H1 (cell line): ENCODE data around the gene SCARB2. TPM values are rescaled to one million over a fixed set of nuclear protein-coding genes. Genes with fewer than 3 reads are reported as not detected.

ENCODE experiments used
- CTCF ChIA-PET: fragments of 300-600 bp; sonication (Branson Sonifier 250); formaldehyde crosslinking; loops from one replicate; lab custom pipeline; 2021; ENCODE audit not compliant: partially characterized antibody; lab: Charles Lee
- POLR2A ChIA-PET: fragments of 300-600 bp; sonication (Branson Sonifier 250); formaldehyde crosslinking; loops from one replicate; lab custom pipeline; 2021; ENCODE audit warnings: inconsistent platforms; ENCODE audit not compliant: partially characterized antibody; lab: Charles Lee
- DNase-seq, 2 experiments: peaks; one replicate each; pipeline versions ENCODE4 v3.0.0 to v3.0.0-alpha.2; 2010 to 2022; ENCODE audit warnings: low spot score in 2 of 2, low read depth in 1 of 2, mixed read lengths in 1 of 2
- FAIRE-seq: peaks from 2 replicates; lab custom pipeline; 2011; peaks lifted over from hg19 to GRCh38; lab: Jason Lieb, UNC
- H2AFZ ChIP-seq: 2 replicates; pipeline ENCODE4 v1.8.1; 2012; ENCODE audit warnings: low read length, inconsistent platforms
- H2AK5ac ChIP-seq: 2 replicates; pipeline ENCODE4 v1.6.1; 2013; ENCODE audit warnings: low read depth, low read length
- H2BK120ac ChIP-seq: replicated peaks from 2 replicates; pipeline ENCODE3; 2013; ENCODE audit warnings: low read depth, low read length, inconsistent platforms
- H2BK12ac ChIP-seq: 2 replicates; pipeline ENCODE4 v1.6.1; 2013; ENCODE audit warnings: low read depth, low read length
- H2BK15ac ChIP-seq: 2 replicates; pipeline ENCODE4 v1.6.1; 2013; ENCODE audit warnings: low read length
- H2BK20ac ChIP-seq: 2 replicates; pipeline ENCODE4 v1.6.1; 2013; ENCODE audit warnings: low read length
- H2BK5ac ChIP-seq: 2 replicates; pipeline ENCODE4 v1.6.1; 2013; ENCODE audit warnings: low read depth, low read length
- H3K14ac ChIP-seq: 2 replicates; pipeline ENCODE4 v1.6.1; 2013; ENCODE audit warnings: inconsistent platforms; ENCODE audit not compliant: insufficient read length
- H3K18ac ChIP-seq: 2 replicates; pipeline ENCODE4 v1.6.1; 2013; ENCODE audit warnings: low read length; ENCODE audit errors: extremely low read depth
- H3K23ac ChIP-seq: 2 replicates; pipeline ENCODE4 v1.6.1; 2013; ENCODE audit warnings: inconsistent platforms; ENCODE audit not compliant: insufficient read length
- H3K23me2 ChIP-seq: 2 replicates; pipeline ENCODE4 v1.6.1; 2013; ENCODE audit warnings: low read depth, low read length
- H3K27ac ChIP-seq: 2 replicates; pipeline ENCODE4 v1.6.1; 2011; ENCODE audit warnings: low read depth, low read length, inconsistent platforms
- H3K27me3 ChIP-seq, 4 experiments: replicated peaks in 1 of 4; 1 replicate in 1 of 4; 2 replicates in 3 of 4; pipeline versions ENCODE4 v1.6.1 to v1.8.1; 2011 to 2013; ENCODE audit warnings: low read length in 3 of 4, mild to moderate bottlenecking in 3 of 4, inconsistent platforms in 2 of 4, mixed read lengths in 2 of 4, moderate library complexity in 1 of 4; ENCODE audit not compliant: control insufficient read depth in 3 of 4, insufficient read depth in 3 of 4; ENCODE audit errors: extremely low read depth in 1 of 4
- H3K36me3 ChIP-seq, 4 experiments: 2 replicates each; pipeline versions ENCODE4 v1.6.1 to v1.8.1; 2011 to 2013; ENCODE audit warnings: mild to moderate bottlenecking in 4 of 4, low read length in 3 of 4, moderate library complexity in 2 of 4, control low read depth in 1 of 4, inconsistent platforms in 1 of 4; ENCODE audit not compliant: insufficient read depth in 4 of 4, control insufficient read depth in 2 of 4
- H3K4ac ChIP-seq: replicated peaks from 2 replicates; pipeline ENCODE3; 2013; ENCODE audit warnings: low read length, low read depth, mixed read lengths, inconsistent platforms; ENCODE audit not compliant: insufficient read length
- H3K4me1 ChIP-seq, 4 experiments: replicated peaks in 1 of 4; 1 replicate in 1 of 4; 2 replicates in 3 of 4; pipeline versions ENCODE4 v1.6.1 to v1.8.1; 2011 to 2013; ENCODE audit warnings: low read length in 3 of 4, inconsistent platforms in 2 of 4, mixed read lengths in 1 of 4; ENCODE audit not compliant: insufficient read depth in 4 of 4, control insufficient read depth in 3 of 4
- H3K4me2 ChIP-seq, 2 experiments: 2 replicates each; pipeline versions ENCODE4 v1.6.1 to v1.8.1; 2011 to 2013; ENCODE audit warnings: low read depth in 2 of 2, low read length in 2 of 2, control low read depth in 1 of 2, inconsistent platforms in 1 of 2, mild to moderate bottlenecking in 1 of 2; ENCODE audit not compliant: insufficient read depth in 1 of 2
- H3K4me3 ChIP-seq, 4 experiments: fragments of 200-600, 300-600 bp in 1 of 4; sonication (generic), shearing (Covaris generic), sonication (Bioruptor Twin) in 1 of 4; 2 replicates each; pipeline versions ENCODE4 v1.5.1 to v1.8.1; 2011 to 2016; ENCODE audit warnings: low read length in 4 of 4, low read depth in 3 of 4, control low read depth in 2 of 4, inconsistent platforms in 2 of 4, mild to moderate bottlenecking in 2 of 4, mixed read lengths in 1 of 4, moderate library complexity in 1 of 4; ENCODE audit not compliant: insufficient read depth in 2 of 4; ENCODE audit errors: extremely low read depth in 1 of 4
- H3K56ac ChIP-seq: replicated peaks from 2 replicates; pipeline ENCODE3; 2013; ENCODE audit warnings: low read depth, mild to moderate bottlenecking, mixed read lengths, low read length, inconsistent platforms; ENCODE audit not compliant: insufficient read length
- H3K79me1 ChIP-seq: 2 replicates; pipeline ENCODE4 v1.6.1; 2013; ENCODE audit warnings: low read depth, low read length, control low read depth
- H3K79me2 ChIP-seq, 2 experiments: 2 replicates each; pipeline versions ENCODE4 v1.6.1 to v1.8.1; 2012 to 2013; ENCODE audit warnings: low read length in 2 of 2, mild to moderate bottlenecking in 2 of 2, inconsistent platforms in 1 of 2; ENCODE audit not compliant: insufficient read depth in 2 of 2, control insufficient read depth in 1 of 2
- H3K9ac ChIP-seq, 4 experiments: replicated peaks in 1 of 4; 1 replicate in 1 of 4; 2 replicates in 3 of 4; pipeline versions ENCODE4 v1.6.1 to v1.8.1; 2011 to 2013; ENCODE audit warnings: low read depth in 3 of 4, low read length in 3 of 4, control low read depth in 2 of 4, mild to moderate bottlenecking in 2 of 4, moderate library complexity in 2 of 4, inconsistent platforms in 1 of 4; ENCODE audit errors: extremely low read depth in 1 of 4
- H3K9me3 ChIP-seq, 2 experiments: 2 replicates each; pipeline versions ENCODE4 v1.6.1 to v1.8.1; 2012 to 2013; ENCODE audit warnings: mild to moderate bottlenecking in 2 of 2, moderate library complexity in 2 of 2, control low read depth in 1 of 2, inconsistent platforms in 1 of 2, low read depth in 1 of 2, low read length in 1 of 2, mixed read lengths in 1 of 2; ENCODE audit not compliant: insufficient read depth in 2 of 2
- H4K20me1 ChIP-seq, 2 experiments: replicated peaks in 1 of 2; 2 replicates each; pipeline versions ENCODE3 to v1.8.1; 2011 to 2013; ENCODE audit warnings: inconsistent platforms in 2 of 2, low read length in 2 of 2, mild to moderate bottlenecking in 1 of 2; ENCODE audit not compliant: insufficient read depth in 2 of 2, control insufficient read depth in 1 of 2
- H4K5ac ChIP-seq: 2 replicates; pipeline ENCODE4 v1.6.1; 2013; ENCODE audit warnings: low read length, low read depth, mixed read lengths, inconsistent platforms; ENCODE audit not compliant: insufficient read length
- H4K8ac ChIP-seq: 2 replicates; pipeline ENCODE4 v1.8.0; 2013; ENCODE audit warnings: mild to moderate bottlenecking, moderate library complexity, low read length, inconsistent platforms; ENCODE audit not compliant: insufficient read depth; ENCODE audit errors: extremely low read depth
- H4K91ac ChIP-seq: replicated peaks from 2 replicates; pipeline ENCODE3; 2013; ENCODE audit warnings: low read length, mixed read lengths, inconsistent platforms; ENCODE audit not compliant: insufficient read length
- HDAC2 ChIP-seq, 2 experiments: fragments of 300-600 bp in 1 of 2; sonication (generic) in 1 of 2; IDR thresholded peaks; 2 replicates each; pipeline ENCODE4 v1.6.1; 2011 to 2012; ENCODE audit warnings: low read depth in 2 of 2, low read length in 2 of 2, mild to moderate bottlenecking in 2 of 2, moderate library complexity in 2 of 2, borderline replicate concordance in 1 of 2, inconsistent platforms in 1 of 2
- HDAC6 ChIP-seq: IDR thresholded peaks from one replicate; pipeline ENCODE4 v1.7.1; 2012; ENCODE audit warnings: low read depth, mild to moderate bottlenecking, inconsistent platforms, low read length, moderate library complexity
- POLR2A ChIP-seq, 2 experiments: IDR thresholded peaks; 1 replicate in 1 of 2; 2 replicates in 1 of 2; pipeline ENCODE4 v1.6.1; 2011; ENCODE audit warnings: low read depth in 2 of 2, low read length in 2 of 2, mild to moderate bottlenecking in 2 of 2; ENCODE audit errors: control extremely low read depth in 1 of 2
- RXRA ChIP-seq: IDR thresholded peaks from 2 replicates; pipeline ENCODE4 v1.6.1; 2011; ENCODE audit warnings: low read depth, mild to moderate bottlenecking, low read length, moderate library complexity; ENCODE audit not compliant: insufficient read depth
- SIRT6 ChIP-seq: IDR thresholded peaks from one replicate; pipeline ENCODE4 v1.7.1; 2012; ENCODE audit warnings: low read length, inconsistent platforms
- ZNF274 ChIP-seq: IDR thresholded peaks from 2 replicates; pipeline ENCODE4 v1.7.0; 2012; ENCODE audit warnings: low read length, borderline replicate concordance; ENCODE audit errors: extremely low read depth
- WGBS, 2 experiments: shearing (Covaris generic) in 1 of 2; methylation state at CpG; one replicate each; pipeline versions ENCODE4 v1.1.6 to v1.1.7; 2013 to 2015; ENCODE audit warnings: low lambda C conversion rate in 2 of 2, mixed read lengths in 2 of 2, inconsistent platforms in 1 of 2, low coverage in 1 of 2, missing lambda C conversion rate in 1 of 2; ENCODE audit not compliant: insufficient replicate concordance in 2 of 2, insufficient coverage in 1 of 2, insufficient read length in 1 of 2; ENCODE audit errors: extremely low coverage in 1 of 2, missing lambda C conversion rate in 1 of 2; 5-methylcytosine and 5-hydroxymethylcytosine counted together
- polyA plus RNA-seq, 7 experiments: library from polyadenylated mRNA; depleted of rRNA in 3 of 7; stranded (reverse) in 5 of 7; unstranded in 2 of 7; fragments of >200 nt in 5 of 7; fragments of 200-250 nt in 2 of 7; gene quantifications; 1 replicate in 5 of 7; 2 replicates in 1 of 7; 4 replicates in 1 of 7; pipeline versions ENCODE4 v1.2.1 to v1.2.3, GENCODE V29; 2011 to 2013; ENCODE audit warnings: missing spikeins in 2 of 7, mixed read lengths in 2 of 7
- total RNA-seq: library from RNA; stranded (reverse); fragmentation: NEBNext Ultra II Directional; extraction: Animal tissue kit (Norgen Biotek cat#: 25700); gene quantifications from 2 replicates; pipeline ENCODE4 v1.2.1, GENCODE V29; 2021

Gene SCARB2
- total and polyA plus RNA-seq, 2 of the 8 experiments (the other 6 are each of a cell fraction or from before 2014, with no cell fraction given) = 18.5 to 35.7 TPM

DNA sequence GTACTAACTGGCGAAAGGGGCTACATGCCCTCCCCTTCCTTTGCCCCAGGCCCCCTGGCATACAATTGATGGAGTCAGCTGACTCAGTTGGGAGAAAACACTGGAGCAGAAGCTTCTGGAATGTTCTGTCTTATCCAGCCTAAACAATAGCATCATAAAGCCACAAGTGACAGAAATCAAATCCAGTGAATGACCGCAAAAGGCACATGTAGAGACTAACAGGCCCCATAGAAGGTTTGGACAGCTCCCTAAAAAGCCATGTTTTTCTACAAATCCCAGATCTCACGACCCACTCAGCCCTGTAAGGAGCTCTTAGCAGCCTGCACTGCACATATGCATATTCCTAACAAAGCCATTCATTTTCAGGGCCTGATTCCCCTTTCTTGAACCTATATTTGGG is 25.1 kb downstream of the SCARB2 start:
- Histone ChIP-seq H3K56ac (no peak overlapping the region), H4K91ac (no peak overlapping the region), H3K79me1 (peaks cover 7% of the 10 kb centered on the region; the same call in 1 of the 2 replicates), H3K4me2 (no peak overlapping the region), H3K18ac (no peak overlapping the region), H4K8ac (no peak overlapping the region), H2AFZ (no peak overlapping the region), H2BK15ac (no peak overlapping the region), H2BK120ac (no peak overlapping the region), H3K9me3 (peaks cover 12 to 14% of the 10 kb centered on the region in 2 experiments; a peak in 3 of 4 replicates), H3K9ac (no peak overlapping the region), H3K27ac (no peak overlapping the region), H3K4me3 (no peak overlapping the region), H3K27me3 (no peaks in the 10 kb centered on the region), H2BK12ac (no peak overlapping the region), H3K36me3 (peaks cover 0 to 17% (median 7%) of the 10 kb centered on the region in 4 experiments; a peak in 2 of 8 replicates), H4K5ac (no peak overlapping the region), H3K14ac (no peak overlapping the region), H4K20me1 (peaks cover 0 to 2% of the 10 kb centered on the region in 2 experiments), H3K23me2 (no peaks in the 10 kb centered on the region), H2AK5ac (no peak overlapping the region), H3K4me1 (no peaks in the 10 kb centered on the region), H2BK5ac (no peak overlapping the region), H3K23ac (no peak overlapping the region), H3K4ac (no peak overlapping the region), H2BK20ac (no peak overlapping the region), H3K79me2 (no peaks in the 10 kb centered on the region)
- FAIRE-seq = no peak
- ChIA-PET POLR2A (no interaction called here), CTCF (interaction anchor here (1.0 to 2.6 kb wide), 4 partner anchors 8 to 189 kb away, joined by 3 to 19 read pairs (median 9); no protein-coding TSS in a partner anchor)
- DNase-seq = no peak
- WGBS, 2 experiments = 92% methylated on average over 3 of the region's 3 CpGs; no CpG with 5 or more reads in 1 of the 2 experiments
- TF ChIP-seq POLR2A (IDR thresholded peaks at IDR 0.05; ENCODE audit: control extremely low read depth in 1 of 2, low read depth in 2 of 2, low read length in 2 of 2) (no peak), HDAC6 (no peak), SIRT6 (no peak), HDAC2 (IDR thresholded peaks at IDR 0.05; ENCODE audit: borderline replicate concordance in 1 of 2, low read depth in 2 of 2, low read length in 2 of 2) (no peak), ZNF274 (no peak), RXRA (no peak)
